Neural progenitor cell (in vitro differentiated cells): ENCODE data around the gene HPS6.

ENCODE experiments used
- CTCF ChIP-seq: fragments of 200-600 bp; sonication (generic); IDR thresholded peaks from 2 replicates; pipeline ENCODE4 v1.5.1; 2017; ENCODE audit warnings: antibody characterized with exemption, mild to moderate bottlenecking
- EZH2 ChIP-seq: fragments of 200-600 bp; sonication (generic); IDR thresholded peaks from 2 replicates; pipeline ENCODE4 v1.6.1; 2017; ENCODE audit warnings: antibody characterized with exemption, mild to moderate bottlenecking, moderate library complexity
- EZH2phosphoT487 ChIP-seq: fragments of 200-600 bp; sonication (generic); IDR thresholded peaks from 2 replicates; pipeline ENCODE4 v1.6.1; 2017; ENCODE audit warnings: antibody characterized with exemption

DNA sequence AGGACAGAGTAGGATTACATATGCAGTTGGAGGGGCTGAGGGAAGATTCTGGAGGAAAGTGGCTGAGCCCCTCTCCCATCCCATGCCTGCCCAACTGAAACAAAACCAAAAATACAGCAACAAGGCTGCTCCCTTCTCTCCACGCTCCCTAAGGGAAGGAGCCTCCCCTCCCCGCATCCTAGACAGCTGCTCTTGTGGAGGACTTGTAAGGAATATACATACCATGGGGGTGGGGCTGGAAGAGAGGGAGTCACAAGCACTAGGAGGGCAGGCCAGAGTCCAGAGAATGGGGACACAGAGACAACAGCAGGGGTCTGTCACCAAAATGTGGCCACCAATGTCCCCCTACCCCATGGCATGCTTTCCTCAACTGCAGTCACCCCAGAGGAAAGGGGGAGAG lies 41.8 kb downstream of the HPS6 start:
- TF ChIP-seq CTCF (no peak), EZH2 (no peak), EZH2phosphoT487 (no peak)
